HuH-7 (cell line): ENCODE data around the gene NAV2.
"Not testable (repeated sequence)": the region's sequence is repeated elsewhere in the genome, so short reads cannot be mapped to it uniquely, and the experiment has no call there.

Experiments
- DNase-seq: peaks from one replicate; pipeline ENCODE4 v3.0.0; 2011; ENCODE audit warnings: low spot score

Gene NAV2

DNA sequence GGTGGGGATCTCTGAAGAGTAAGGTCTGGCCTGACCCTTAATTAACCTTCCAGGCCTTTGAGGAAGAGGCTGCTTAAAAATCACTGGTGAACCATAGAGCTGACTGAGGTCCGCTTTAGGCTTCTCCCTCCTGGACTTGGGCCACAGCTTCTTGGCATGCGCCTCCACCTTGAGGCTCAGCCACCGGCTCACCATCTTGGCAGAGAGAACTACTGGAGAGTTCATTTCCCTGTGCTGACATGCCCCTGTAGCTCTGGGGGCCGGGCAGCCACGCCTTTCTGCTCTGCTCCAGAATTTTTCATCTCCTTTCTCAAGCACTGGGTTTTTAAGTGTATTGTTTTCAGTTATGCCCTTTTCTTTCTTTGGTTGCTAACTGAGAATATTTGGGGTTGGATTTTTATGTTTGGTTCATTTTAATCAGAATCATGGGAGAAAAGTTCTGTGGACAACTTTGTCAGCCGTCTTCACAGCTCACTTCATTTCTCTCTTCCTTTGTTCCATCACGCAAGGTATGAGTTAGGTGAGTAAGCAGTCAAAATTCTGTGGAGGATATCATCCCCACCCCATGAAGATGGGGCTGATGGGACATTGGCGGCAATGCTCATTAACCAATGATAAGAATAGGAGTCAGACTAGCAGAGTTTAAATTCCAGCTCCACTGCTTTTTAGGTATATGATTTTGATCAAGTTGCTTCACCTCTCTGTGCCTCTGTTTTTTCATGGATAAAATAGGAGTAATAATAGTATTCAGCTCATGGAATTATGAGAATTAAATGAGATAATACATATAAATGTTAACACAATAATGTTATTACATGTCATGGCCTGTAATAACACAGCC, 343.7 kb downstream of the NAV2 start:
- DNase-seq, result no peak

DNA sequence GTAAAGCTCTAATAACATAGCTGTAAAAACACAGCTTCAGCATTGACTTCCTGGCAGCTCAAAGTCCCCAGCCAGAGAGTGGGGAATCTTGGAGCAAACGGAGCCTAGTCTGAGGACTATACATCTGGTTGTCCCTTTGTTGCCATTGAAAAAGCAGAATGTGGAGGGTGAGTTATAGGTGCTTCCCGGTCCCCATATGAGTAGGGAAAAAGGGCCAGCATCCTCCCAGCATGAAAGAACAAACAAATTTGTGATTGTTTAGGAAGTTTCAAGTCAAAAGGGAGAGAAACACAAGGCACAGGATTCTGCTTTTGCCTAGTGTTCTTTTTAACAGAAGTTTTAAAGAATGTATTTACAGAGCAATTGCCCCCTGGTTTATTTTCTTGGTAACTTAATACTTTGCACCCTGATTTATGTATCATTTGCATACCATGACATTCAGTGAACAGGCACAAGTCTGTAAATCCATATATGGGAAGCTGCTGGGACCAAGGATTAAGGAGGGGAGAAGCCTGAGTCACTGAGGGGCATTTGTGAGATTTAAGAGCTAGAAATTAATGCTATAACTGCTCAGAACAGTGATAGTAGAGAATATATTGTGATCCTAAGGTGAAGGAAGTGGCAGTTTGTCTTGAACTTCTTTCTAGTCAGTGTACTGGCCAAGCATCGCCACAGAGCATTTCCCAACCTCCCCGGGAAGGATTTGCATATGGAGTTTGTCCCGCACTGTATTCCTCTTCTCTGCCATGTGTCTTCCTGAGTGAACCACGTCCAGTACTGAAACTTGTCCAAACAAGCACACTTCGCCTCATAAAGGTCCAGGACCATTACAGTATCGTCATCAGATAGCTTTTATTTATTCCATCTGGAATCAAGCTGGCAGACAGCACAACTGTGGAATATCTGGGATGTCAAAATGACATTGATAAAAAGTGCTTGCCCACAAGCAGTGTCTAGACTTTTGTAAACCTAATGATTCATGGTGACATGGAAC, 344.6 kb downstream of the NAV2 start:
- no peak for DNase-seq

DNA sequence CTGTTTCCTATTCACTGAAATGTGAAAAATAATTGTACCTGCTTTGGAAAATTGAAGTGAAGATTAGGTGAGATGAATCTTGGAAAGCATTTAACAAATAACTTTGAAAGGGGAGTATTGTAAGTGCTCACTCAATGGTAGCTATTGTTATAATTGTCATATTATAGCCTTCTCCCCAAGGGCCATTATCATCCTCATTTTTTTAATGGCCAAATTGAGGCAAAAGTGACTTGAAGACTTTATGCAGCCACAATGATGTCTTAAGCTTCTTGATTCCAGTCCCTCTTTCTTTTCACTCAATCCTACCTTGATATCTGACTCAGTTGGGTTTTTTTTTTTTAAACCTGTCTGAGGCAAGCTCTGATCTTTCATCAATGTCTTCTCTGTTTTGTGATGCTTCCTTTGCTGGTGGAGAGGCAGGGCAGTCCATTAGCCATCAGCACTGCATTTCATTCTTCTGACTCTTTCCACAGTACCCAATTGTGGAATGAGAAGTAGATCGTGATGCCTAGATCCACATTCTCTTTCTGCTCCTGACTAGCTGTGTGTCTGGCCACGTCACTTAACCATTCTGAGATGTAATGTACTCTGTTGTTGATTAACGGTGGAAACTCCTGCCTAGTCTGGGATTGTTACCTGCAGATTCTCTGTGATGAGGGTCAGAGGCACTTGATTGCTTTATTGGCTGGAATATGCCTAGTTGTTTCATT, 346.3 kb downstream of the NAV2 start:
- no peak for DNase-seq

DNA sequence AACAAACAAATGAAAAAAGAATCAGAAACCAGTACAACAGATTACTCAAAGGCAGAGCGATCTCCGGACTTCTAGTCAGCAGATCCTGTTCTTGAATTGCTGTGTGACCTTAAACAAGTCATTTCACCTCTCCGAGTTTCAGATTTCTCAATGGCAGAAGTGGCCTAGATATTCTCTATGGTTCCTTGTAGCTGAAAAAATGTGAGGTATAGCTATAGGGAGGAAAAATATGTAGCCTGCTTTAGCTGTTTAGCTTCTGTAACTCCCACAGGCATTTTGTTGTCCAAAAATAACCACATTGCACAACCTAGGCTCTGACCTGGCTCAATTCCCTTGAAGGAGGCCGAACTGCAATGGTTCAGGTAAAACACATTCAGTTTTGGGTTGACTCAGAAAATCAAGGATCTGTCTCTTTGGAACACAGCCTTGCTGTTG, 347.0 kb downstream of the NAV2 start:
- DNase-seq, result no peak

DNA sequence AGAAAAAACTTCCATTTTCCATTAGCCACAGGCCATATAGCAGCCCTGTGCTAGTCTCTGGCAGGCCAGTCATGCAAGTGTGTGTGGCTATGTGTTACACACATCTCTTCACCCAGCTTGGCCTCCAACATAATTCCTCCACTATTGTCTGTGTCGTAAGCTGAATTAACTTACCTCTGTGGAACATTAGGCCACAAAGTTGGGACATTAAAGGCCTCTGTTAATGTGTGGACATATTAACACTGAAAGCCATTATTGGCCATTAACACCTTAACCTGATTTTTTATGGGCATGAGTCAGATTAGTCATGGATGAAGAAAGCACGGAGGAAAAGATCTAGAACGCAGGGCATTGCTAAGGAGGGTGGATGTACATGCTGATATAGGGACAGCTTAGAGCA, 347.5 kb downstream of the NAV2 start:
- no peak for DNase-seq

DNA sequence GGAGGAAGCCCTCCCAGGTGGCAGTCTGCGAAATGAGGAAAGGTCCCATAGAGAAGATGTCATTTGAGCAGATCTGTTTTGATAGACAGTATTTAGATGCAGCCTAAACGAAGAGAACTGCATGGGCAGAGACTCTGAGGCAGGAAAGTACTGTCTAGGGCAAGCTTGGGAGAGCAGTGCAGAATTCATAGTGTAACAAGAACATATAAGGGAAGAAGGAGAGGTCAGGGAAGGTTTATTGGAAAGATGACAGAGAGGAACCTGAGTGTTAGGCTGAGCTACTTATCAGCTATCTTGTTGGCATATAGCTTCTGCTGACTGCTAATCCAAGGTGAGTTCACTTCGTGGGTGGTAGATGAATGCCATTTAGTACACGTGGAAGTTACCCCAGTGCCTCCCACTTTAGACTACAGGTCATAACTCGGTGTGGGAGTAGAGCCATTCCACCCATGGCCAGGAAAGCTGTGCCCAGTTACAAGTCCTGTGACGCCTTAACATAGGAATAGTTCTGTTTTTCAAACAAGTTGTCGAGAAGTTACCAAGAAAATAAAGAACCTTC, 348.1 kb downstream of the NAV2 start:
- no peak for DNase-seq

DNA sequence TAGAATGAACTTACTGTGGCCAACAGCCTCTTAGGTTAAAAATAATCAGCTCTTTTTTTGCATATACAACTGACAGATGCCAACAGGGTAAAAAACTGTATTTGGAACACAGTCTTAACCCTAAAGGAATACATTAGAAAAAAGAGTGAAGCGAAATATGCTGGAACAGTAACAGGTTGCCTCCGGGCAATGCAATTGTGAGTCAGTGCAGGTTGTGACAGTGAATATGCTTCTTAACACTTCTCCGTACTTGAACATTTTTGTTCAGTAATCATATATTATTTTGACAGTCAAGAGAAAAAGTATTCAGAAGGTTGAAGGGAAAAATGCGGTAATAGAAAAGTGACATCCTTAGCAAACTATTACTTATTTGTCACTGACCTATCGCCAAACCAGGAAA, 349.1 kb downstream of the NAV2 start:
- DNase-seq, result no peak

DNA sequence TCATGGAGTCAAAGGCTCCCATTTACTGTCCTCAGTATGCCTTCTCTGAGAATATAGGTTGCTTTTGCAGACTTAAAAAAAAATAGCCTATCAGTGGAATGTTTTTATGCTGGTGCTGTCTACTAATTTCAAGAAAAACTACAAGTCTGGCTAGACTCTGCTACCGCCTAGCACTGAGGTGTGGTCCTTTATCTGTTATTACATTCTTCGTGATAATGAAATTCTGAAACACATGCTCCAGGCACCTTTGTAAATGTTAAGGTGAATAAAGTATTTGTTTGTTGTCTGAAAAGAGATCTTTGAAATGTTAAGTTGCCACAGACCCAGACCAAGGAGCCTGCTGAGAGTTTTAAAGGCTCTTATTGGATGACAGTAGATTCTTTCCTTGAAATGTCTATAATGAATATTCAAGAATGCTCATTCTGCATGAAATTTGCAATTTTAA, 352.3 kb downstream of the NAV2 start:
- no peak for DNase-seq

DNA sequence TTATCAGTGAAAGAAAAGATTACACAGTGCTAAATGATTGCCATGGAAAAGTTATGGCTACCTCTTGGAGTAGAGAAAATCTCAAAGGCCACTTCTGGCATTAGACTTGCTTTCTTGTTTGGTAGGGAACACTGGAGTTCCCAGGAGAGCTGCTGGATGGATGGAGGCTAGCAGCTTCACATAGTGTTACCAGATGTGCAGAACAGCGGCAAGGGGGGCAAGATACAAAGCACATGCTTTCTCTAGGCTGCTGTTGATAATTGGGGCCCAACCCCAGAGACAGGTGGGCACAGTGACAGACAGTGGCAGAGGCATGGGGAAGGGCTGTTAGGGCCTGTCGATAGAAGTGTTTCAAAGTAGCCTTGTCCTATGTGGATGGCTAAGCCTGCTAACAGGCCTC, 352.8 kb downstream of the NAV2 start:
- no peak for DNase-seq

DNA sequence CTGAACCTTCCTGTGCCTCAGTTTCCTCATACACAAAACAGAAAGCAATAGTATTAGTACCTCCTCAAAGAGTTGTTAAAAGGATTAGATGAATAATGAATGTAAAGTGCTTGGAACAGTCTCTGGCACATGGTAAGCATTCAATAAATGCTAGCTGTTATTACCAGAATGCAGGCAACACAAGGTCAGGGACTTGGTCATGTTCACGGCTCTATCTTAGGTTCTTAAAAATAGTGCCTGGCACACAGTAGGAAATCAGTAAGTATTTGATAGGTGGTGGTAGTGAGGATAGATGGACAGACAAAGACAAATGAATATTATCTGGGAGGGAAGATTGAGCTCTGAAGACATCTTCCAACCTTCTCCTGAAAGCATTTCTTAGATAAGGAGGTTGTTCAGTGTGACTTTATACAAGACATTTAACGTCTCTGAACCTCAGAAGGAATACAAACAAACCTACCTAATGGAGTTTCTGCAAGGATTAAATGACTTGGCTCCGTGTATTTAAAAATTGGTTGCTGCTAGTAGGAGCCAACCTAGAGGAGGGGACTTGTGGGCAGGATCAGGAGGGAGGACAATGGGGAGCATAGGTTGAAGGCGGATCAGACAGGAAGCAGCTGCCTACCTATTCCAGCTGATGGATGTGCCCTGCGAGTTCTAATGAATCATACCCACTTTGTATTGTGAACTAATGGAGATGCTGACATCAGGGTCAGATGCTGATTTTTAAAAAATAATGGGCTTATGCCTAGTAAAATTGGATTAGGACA, 353.6 kb downstream of the NAV2 start:
- no peak for DNase-seq

DNA sequence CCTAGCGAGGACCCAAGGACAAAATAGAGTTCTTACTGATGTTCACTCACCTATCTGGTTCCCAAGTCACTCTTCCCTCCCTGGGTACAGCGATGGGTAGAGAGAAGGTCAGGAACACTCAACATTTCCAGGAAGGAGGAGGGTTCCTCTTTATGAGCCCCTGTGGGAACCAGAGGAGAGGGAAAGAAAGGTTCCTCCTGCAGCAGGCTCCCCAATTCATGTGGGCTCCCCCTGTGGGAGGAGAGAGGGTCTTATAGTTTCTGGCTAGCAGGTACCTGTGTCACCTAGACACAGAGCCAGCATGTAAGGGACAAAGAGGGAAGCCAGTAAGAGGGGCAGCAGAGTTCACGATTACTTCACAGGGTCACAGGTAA, 354.1 kb downstream of the NAV2 start:
- DNase-seq, result no peak

DNA sequence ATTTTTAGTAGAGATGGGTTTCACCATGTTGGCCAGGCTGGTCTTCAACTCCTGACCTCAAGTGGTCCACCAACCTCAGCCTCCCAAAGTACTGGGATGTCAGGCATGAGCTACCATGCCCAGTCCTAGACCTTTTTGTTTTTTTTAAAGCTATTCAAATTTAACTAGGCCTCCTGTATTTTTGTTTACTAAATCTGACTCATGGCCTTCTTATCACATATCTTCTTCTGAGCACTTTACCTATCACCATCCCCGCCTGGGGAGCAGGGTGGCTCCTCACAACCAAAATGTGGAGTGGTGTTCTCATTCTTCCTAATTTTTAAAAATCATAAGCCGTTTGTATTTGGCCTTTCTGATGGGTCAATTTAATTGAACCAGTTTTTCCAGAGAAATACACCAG, 355.0 kb downstream of the NAV2 start:
- DNase-seq, result no peak

DNA sequence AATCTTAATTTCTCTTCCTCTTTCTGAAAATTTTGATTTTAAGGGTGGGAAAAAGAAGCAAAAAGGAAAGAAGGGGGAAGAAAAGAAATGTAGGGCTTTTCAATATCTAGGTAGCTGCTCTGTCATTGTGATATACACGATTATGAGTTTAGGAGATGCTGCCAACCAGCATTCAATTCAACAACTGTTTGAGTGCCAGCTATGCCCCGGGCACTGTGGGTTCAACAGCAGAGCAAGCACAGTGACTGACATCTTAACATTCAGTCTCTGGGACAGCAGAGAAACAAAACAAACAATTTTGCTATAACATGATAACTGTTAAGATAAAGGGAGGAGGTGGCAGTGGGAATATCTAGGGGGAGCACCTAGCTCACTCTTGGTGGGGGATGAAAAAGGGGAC, 356.1 kb downstream of the NAV2 start:
- DNase-seq, result no peak

DNA sequence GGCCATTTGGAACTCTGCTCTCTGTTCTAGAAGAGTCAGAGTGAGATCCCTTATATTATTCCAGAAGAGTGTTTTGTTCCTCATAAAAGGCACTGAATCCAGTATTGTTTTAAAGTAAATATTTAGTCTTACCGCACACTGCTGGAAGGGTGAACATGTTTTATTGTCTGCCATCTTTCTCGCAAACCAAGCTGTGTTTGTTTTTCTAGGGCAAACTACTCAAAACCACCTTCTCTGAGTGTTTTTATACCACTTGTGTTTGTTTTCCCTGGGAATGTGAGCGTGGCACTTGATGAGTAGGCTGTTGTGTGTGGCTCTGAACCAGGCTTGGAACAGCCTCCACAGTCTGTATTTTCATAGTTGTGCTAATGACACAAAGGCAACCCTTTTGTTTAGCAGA, 357.8 kb downstream of the NAV2 start:
- no peak for DNase-seq

DNA sequence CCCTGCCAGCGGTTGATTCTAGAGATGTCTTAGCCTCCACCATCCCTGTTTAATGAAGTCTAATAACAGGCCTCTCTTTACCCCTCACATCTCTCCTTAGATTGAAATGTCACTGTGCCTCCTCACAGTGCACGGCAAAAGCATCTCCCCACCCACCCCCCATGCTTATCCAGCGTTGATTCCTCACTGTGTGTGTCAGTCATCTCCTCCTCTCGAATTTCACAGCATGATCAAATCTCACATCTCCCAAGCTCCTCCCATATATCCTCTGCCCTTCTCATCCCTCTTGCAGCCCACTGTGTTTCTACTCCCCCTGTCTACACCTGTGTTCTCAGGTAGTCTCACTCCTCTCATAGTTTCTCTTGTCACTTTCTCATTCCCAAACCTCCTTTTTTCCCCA, 363.0 kb downstream of the NAV2 start:
- no peak for DNase-seq

DNA sequence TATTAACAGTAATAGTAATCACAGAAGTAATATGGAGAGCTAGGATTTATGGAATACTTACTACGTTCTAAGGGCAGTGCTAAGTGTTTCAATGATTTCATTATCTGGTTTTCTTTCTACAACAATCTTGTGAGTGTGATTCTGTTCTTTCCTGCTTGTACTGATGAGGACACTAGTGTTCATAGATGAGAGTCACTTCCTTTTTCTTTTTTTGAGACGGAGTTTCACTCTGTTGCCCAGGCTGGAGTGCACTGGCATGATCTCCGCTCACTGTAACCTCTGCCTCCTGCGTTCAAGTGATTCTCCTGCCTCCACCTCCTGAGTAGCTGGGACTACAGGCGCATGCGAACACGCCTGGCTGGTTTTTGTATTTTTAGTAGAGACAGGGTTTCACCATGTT, 366.2 kb downstream of the NAV2 start:
- DNase-seq, result no peak

DNA sequence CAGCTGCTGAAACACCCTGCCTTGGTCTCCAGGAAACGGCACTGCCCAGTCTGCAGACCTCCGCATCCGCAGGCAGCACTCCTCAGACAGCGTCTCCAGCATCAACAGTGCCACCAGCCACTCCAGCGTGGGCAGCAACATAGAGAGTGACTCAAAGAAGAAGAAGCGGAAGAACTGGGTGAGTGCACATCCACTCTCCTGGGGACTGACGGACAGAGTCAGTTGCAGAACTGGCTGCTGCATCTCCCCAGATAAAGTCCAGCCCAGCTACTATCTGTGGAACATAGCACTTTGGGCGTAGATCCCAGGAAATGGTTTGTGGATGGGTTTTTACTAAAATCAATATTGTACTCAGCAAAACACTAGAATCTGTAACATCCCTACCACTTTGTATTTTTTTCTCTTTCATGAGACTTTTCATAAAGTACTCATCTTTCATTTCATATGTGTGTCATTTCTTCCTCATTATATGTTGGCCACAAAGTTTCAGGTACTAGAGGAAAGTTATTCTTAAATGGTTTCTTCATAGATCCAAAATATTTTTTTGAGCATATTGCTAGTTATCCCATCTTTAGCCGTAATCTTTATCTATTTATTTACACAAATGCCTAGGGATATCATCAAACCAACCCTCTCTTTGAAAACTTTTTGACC, 367.5 kb downstream of the NAV2 start:
- no peak for DNase-seq

DNA sequence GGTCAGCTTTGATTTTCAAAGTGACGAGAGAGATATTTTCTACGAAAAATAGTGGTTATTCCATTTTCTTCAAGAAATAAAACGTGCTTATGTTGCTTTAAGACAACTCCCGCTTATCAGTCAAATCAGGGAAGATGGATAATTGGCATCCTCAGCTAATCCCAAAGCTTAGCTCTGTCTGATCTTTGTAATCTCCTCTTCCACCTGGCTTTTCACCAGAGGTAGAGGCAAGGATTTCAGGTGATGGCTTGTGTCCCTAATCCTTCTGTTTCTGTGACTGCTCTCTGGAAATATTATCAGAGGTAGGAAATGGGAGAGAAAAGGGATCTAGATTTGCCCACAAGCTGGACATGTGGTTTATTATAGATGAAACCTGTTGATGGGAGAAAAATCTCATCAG, 368.7 kb downstream of the NAV2 start:
- DNase-seq, result no peak

DNA sequence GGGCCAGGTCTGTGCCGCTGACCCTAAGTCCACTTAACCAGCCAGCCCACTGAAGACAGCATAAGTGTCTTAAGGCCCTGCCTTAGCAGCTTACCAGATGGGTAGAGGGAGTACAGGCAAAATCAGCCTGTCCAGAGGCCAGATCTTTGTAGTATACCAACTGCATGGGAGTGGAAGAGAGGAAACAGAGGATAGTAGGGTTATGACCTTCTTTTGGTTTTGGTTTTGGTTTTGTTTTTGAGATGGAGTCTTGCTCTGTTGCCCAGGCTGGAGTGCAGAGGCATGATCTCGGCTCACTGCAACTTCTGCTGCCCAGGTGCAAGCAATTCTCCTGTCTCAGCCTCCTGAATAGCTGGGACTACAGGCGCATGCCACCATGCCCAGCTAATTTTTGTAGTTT, 371.2 kb downstream of the NAV2 start:
- DNase-seq, result not testable (repeated sequence)

DNA sequence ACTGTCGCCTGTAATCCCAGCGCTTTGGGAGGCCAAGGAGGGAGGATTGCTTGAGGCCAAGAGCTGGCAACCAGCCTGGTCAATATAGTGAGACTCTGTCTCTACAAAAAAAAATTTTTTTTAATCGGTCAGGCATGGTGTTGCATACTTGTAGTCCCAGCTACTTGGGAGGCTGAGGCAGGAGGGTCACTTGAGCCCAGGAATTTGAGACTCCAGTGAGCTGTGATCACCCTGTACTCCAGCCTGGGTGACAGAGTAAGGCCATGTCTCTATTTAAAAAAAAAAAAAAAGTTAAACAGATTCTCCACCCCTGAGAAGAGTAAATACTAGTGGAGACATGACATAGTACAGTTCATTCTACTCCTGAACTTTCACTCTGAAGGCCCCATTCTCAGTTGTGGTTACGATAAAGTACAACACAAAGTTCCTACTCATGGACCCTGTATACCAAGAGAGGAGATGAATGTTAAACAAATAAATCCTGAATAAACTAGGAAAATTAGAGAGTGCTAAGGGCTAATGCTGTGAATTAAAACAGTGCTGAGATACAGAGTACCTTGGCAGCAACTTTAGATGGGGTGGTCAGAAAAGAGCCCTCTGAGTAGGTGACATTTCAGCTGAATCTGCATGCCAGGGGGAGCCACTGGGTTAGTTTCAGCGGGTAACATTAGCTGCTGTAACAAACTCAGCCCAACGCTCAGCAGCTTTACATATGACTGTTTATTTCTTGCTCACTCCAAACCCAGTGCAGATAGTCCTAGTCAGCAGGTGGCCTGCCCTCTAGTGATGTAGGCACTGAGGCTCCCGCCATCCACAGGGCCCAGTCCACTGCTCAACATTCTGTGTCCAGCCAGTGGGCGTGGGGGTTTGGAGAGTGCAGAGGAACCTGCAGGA, 372.5 kb downstream of the NAV2 start:
- peak; percentile 18 for DNase-seq
